Right kidney (tissue), 1 donor: ENCODE measurements around the gene ZNF780A.
"Not testable (repeated sequence)": the region's sequence is repeated elsewhere in the genome, so short reads cannot be mapped to it uniquely, and the experiment has no call there.

Experiments used
- DNase-seq: peaks from one replicate; pipeline ENCODE4 v3.0.0-alpha.2; 2016

ZNF780A gene

GRCh38 chr19:40088299-40089047, 2.3 kb downstream of the ZNF780A start:
- no peak for DNase-seq

GRCh38 chr19:40084948-40085347, 5.8 kb downstream of the ZNF780A start:
- no peak for DNase-seq

GRCh38 chr19:40081411-40081810, 9.3 kb downstream of the ZNF780A start:
- DNase-seq: no peak

GRCh38 chr19:40080289-40080688, 10.5 kb downstream of the ZNF780A start:
- DNase-seq: no peak

- DNase-seq: no peak
Observed at GRCh38 chr19:40078377-40078776, 12.4 kb downstream of the ZNF780A start.

- no peak for DNase-seq
Observed at GRCh38 chr19:40070058-40070457, 20.7 kb downstream of the ZNF780A start.

- no peak for DNase-seq
Observed at GRCh38 chr19:40059624-40060023, 31.1 kb downstream of the ZNF780A start.

GRCh38 chr19:40057166-40057565, 33.6 kb downstream of the ZNF780A start:
- no peak for DNase-seq

- no peak for DNase-seq
Observed at GRCh38 chr19:40056505-40056904, 34.2 kb downstream of the ZNF780A start.

- DNase-seq: peak; percentile 77
Observed at GRCh38 chr19:40055832-40056504, 34.8 kb downstream of the ZNF780A start, which contains the start of gene ZNF780B. TSS of gene ZNF780B (minus strand) at chr19:40056231. CDS start at chr19:40050332, 5,899 bp downstream.

GRCh38 chr19:40055049-40055448, 35.7 kb downstream of the ZNF780A start:
- DNase-seq: no peak

GRCh38 chr19:40054632-40055031, 36.1 kb downstream of the ZNF780A start:
- DNase-seq: no peak

GRCh38 chr19:40053491-40053890, 37.3 kb downstream of the ZNF780A start:
- no peak for DNase-seq

- DNase-seq: not testable (repeated sequence)
Observed at GRCh38 chr19:40041718-40042117, 49.0 kb downstream of the ZNF780A start.

- not testable (repeated sequence) for DNase-seq
Observed at GRCh38 chr19:40038047-40038446, 52.7 kb downstream of the ZNF780A start.

GRCh38 chr19:40035996-40036395, 54.7 kb downstream of the ZNF780A start:
- no peak for DNase-seq

GRCh38 chr19:40033989-40034560, 56.7 kb downstream of the ZNF780A start:
- no peak for DNase-seq

GRCh38 chr19:40026597-40026970, 64.2 kb downstream of the ZNF780A start:
- DNase-seq: no peak

GRCh38 chr19:40025938-40026596, 64.7 kb downstream of the ZNF780A start:
- no peak for DNase-seq

GRCh38 chr19:40023969-40024368, 66.8 kb downstream of the ZNF780A start:
- no peak for DNase-seq
